Omental fat pad (tissue), 4 donors: ENCODE results near the gene PPFIBP2. TPM values are rescaled to one million over a fixed set of nuclear protein-coding genes. Genes with fewer than 3 reads are reported as not detected.

Experiments used
- ATAC-seq: fragments of 150-250 bp; one replicate; pipeline ENCODE4 v1.9.1; 2016; ENCODE audit warnings: mild to moderate bottlenecking, moderate library complexity; ENCODE audit not compliant: low FRiP score
- DNase-seq: peaks from one replicate; pipeline ENCODE4 v3.0.0-alpha.2; 2019; ENCODE audit warnings: low spot score
- total RNA-seq, 4 donors: library from RNA; depleted of rRNA; stranded (reverse); fragments of >200 nt; gene quantifications; one replicate each; pipeline ENCODE4 v1.1.0, GENCODE V29; 2016
- TF ChIP-seq, protein P1 (sequence below), 3 donors: fragments of 450-650 bp; IDR thresholded peaks; one replicate each; pipeline ENCODE4 v1.5.1; 2016 to 2017; ENCODE audit warnings: antibody characterized with exemption in 3 of 3, mild to moderate bottlenecking in 3 of 3, moderate library complexity in 2 of 3

Gene PPFIBP2
- total RNA-seq, 4 donors from 2014 or later, result 16.3 to 47.8 (median 24.2) TPM

DNA sequence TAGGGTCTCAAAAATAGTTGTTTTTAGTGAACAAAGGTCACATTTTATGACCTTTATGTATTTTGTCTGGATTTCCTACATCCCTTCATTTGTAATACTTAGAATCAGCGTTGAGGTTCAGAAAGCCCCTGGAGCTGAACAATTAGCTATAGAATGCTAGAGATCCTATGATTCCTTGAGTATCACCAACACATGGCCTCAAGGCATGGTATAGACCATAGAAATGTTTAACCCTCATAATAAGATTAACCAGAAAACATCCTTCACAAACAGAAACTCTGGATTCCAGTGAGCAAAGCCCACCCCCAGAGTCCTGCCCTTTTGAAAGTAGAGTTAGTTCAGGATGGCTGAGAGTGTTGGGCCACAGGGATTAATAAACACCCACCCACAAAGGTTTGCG, 82.2 kb downstream of the PPFIBP2 start:
- ATAC-seq, result no peak
- no peak for DNase-seq
- TF ChIP-seq, protein P1, sequence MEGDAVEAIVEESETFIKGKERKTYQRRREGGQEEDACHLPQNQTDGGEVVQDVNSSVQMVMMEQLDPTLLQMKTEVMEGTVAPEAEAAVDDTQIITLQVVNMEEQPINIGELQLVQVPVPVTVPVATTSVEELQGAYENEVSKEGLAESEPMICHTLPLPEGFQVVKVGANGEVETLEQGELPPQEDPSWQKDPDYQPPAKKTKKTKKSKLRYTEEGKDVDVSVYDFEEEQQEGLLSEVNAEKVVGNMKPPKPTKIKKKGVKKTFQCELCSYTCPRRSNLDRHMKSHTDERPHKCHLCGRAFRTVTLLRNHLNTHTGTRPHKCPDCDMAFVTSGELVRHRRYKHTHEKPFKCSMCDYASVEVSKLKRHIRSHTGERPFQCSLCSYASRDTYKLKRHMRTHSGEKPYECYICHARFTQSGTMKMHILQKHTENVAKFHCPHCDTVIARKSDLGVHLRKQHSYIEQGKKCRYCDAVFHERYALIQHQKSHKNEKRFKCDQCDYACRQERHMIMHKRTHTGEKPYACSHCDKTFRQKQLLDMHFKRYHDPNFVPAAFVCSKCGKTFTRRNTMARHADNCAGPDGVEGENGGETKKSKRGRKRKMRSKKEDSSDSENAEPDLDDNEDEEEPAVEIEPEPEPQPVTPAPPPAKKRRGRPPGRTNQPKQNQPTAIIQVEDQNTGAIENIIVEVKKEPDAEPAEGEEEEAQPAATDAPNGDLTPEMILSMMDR (IDR thresholded peaks at IDR 0.05), result no peak

DNA sequence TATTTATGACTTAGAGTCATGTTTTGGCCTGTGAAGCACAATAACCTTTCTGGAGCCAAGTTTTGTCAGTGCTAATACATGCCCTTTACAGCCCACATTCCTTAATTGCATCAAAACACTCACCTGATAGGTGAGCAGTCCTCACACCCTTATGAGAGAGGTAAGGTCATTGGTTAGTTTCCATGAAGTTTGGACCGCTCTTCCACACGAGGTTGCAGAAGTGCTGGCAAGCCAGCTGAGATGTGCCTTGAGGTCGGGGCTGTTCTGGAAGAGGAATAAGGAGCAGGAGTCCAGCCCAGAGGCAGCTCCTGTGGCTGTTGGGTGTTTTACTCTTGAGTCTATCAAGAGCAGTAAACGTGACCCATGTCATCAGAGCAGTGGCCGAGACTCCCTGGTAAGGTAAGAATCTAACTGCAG, 83.2 kb downstream of the PPFIBP2 start:
- ATAC-seq, result no peak
- DNase-seq, result no peak

DNA sequence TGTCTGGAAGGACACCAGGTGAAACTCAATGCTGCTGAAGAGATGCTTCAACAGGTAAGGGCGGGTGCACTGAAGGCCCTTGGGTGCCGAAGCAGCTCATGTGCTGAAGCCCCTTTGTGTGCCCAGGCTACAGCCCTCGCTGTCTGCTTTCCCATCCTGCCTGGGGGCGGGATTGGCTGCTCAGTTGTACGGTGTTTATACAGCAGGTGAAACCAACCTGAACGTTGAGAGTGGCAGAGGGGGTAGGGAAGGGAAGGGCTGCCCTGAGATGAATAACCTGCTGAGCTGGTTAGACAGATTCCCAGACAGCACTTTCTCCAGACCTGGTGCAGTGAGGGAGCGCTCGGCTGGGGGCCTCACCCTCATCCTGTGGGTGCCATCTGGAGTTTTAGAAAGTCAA, 83.8 kb downstream of the PPFIBP2 start:
- no peak for DNase-seq
- TF ChIP-seq, protein P1 (IDR thresholded peaks at IDR 0.05), result no peak
- no peak for ATAC-seq

More for the DNA sequence above, 83.2 kb downstream of the PPFIBP2 start:
- TF ChIP-seq, protein P1 (IDR thresholded peaks at IDR 0.05), result no peak

DNA sequence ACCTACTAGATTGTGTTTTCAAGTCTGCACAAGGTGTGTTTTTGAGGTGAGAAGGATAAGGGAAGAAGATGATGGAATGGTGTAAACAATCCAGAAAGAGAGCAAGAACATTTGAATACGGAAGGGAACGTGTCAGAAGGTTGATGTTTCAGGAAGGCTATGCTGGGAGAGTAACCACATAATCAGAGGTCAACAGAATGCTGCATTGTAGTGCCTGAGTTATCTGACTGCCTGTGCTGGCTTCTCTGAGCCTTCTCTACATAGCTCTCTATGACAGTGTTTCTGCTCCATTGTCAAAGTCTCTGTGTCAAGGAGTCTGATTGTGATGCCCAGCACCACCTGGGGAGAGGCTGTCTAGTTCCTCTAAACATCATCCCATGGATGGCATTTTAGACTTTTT, 85.4 kb downstream of the PPFIBP2 start:
- DNase-seq (no peak), ATAC-seq (no peak)
- TF ChIP-seq, protein P1 (IDR thresholded peaks at IDR 0.05), result no peak

DNA sequence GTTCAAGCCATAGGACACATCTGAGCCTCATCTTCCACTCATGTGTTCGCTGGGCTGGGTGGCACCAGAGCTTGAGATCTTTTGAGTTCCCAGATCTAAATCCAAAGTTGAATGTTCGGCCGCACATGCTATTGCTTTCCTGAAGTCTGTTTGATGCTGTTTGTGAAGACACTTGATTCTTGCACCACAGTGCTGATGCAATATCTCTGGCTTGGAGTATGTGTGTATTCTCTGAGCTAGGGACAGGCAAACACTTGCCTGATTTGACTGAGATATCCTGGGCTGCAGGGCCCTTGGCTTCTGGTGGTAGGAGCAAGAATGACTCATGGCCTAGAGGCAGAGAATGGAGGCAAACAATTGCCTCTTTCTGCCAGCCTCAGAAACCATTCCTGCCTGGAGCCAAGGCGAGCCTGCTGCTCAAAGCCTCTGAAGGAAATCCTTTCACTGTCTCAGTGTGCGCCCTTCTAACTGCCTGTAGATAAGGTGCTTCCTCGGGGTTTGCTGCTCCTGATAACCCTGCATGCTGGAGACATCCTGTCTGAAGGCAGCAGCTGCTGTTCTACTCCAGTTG, 86.5 kb downstream of the PPFIBP2 start:
- TF ChIP-seq, protein P1 (IDR thresholded peaks at IDR 0.05), result no peak
- ATAC-seq (no peak), DNase-seq (no peak)

DNA sequence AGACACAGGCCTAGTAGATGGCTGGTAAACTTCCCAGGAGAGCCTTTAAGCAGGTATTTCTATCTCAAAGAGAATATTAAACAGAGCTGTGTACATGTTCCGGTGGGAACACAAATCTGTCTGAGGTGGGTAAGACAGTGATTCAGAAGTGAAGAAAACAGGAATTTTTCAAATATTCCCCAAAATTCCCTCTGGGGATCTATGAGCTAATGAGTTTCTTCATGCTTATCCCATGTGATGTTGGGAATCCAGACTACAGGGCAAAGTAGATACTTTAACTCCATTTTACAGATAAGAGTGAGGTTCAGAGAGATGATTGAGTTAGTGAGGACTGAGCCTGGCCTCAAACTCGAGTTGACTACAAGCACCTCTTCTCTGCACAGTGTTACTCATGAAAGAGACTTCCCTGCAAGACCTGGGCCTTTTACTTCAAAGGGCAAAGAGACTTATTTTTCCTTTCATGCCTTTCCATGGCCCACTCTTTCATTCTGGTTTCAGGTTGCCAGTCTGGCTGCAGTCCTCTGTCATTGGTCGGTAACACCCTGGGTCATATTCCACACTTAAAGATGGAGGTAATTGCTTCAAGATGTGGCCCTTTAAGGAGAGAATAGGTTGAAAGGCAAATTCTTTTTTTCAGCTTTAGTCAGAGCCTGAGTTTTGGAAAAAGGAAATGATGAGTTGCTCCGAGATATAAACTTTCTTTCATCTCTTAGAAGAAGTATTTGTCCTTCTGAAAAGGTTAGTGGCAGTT, 89.4 kb downstream of the PPFIBP2 start:
- DNase-seq (no peak), ATAC-seq (no peak)
- TF ChIP-seq, protein P1 (IDR thresholded peaks at IDR 0.05), result no peak
